D721Med (cell line): Measurements from ENCODE around the gene PLEKHM2.

Source experiments
- DNase-seq: peaks from one replicate; pipeline ENCODE4 v3.0.0; 2011; ENCODE audit warnings: low spot score; ENCODE audit not compliant: insufficient read length
- FAIRE-seq: peaks from 2 replicates; lab custom pipeline; 2011; peaks lifted over from hg19 to GRCh38; lab: Jason Lieb, UNC
- TF ChIP-seq, protein P1 (sequence below): IDR thresholded peaks from 2 replicates; pipeline ENCODE4 v1.5.1; 2012; ENCODE audit warnings: mild to moderate bottlenecking, control low read depth; ENCODE audit not compliant: insufficient read depth; ENCODE audit errors: missing control alignments

The PLEKHM2 gene

DNA sequence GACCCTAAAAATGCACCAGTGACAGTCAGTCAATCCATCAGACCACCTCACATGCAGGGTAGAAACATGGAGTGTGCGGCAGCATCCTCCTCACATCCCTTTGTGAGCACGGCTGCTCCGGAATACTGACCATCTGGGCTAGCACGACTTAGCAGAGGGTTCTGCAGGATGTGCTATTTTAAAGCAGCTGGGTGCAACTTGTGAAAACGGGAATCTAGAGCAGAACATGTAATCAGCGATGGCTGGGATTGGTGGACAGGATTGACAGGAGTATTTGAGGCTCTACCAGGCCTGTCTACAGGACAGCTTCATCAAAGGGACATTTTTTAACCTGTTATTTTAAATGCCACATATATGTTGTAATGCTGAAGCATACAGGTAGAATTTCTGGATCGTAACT lies 16.8 kb upstream of the PLEKHM2 start:
- TF ChIP-seq, protein P1, sequence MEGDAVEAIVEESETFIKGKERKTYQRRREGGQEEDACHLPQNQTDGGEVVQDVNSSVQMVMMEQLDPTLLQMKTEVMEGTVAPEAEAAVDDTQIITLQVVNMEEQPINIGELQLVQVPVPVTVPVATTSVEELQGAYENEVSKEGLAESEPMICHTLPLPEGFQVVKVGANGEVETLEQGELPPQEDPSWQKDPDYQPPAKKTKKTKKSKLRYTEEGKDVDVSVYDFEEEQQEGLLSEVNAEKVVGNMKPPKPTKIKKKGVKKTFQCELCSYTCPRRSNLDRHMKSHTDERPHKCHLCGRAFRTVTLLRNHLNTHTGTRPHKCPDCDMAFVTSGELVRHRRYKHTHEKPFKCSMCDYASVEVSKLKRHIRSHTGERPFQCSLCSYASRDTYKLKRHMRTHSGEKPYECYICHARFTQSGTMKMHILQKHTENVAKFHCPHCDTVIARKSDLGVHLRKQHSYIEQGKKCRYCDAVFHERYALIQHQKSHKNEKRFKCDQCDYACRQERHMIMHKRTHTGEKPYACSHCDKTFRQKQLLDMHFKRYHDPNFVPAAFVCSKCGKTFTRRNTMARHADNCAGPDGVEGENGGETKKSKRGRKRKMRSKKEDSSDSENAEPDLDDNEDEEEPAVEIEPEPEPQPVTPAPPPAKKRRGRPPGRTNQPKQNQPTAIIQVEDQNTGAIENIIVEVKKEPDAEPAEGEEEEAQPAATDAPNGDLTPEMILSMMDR, result no peak
- FAIRE-seq (no peak), DNase-seq (no peak)

DNA sequence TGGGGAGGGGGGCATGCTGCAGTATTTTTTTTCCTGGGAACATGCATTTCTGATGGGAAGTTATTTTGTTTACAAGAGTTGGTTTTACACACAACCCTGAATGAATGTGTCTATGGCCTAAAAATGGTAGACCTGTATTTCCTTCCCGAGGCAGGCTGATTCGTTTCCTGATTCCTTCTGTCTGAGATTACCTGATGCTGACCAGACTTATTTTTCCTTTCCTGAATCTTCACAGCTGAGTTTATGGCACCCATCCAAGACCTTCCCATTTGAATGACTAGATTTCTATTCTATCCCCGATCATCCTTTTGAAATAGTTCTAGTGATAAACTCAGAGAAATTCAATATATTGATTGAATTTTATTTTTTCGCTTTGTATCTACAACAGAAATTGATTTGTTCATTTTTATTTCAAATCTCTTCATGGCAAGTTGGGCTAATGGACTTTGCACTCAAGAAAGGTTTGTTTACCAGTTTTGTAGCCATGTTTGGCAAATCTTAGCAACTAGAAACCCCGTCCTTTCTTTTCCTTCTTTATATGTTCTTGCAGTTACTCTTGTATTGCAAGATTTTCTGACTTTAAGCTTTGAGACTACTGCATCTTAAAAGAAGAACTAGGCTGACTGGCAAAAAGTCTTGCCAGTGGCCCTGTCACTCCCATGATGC lies 15.9 kb upstream of the PLEKHM2 start:
- FAIRE-seq (no peak), DNase-seq (no peak)
- TF ChIP-seq, protein P1, result no peak

DNA sequence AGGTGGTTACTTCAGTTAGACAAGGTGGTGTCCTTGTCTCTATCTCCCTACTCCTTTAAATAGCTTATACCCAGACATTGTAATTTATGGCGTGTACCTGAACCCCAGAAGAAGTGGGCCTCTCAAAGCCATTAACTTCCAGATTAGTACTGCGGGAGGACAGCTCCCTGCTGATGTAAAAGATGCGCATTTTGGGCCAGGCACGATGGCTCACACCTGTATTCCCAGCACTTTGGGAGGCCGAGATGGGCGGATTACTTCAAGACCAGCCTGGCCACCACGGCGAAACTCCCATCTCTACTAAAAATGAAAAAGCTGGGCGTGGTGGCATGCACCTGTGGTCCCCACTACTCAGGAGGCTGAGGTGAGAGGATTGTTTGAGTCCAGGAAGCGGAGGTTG lies 15.0 kb upstream of the PLEKHM2 start:
- DNase-seq (no peak), FAIRE-seq (no peak)
- TF ChIP-seq, protein P1, result no peak

DNA sequence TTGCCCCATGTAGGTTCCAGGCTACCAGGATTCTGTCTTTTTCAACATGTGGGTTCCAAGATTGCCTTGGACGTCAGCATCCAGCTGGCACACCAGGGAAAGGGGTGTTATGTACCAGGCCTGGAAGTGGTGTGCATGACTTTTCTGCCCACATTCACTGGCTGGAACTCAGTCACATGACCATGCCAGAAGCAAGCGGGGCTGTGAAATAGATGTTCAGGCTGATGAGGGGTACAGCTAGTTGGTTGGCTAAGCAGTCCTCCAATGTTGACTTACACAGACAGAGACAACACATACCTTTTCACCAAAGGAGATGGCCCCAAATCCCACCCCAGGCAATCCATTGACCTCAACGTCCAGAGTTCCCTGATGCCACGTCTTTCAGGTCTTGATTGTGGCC lies 14.3 kb upstream of the PLEKHM2 start:
- DNase-seq (no peak), FAIRE-seq (no peak)
- TF ChIP-seq, protein P1, result no peak

DNA sequence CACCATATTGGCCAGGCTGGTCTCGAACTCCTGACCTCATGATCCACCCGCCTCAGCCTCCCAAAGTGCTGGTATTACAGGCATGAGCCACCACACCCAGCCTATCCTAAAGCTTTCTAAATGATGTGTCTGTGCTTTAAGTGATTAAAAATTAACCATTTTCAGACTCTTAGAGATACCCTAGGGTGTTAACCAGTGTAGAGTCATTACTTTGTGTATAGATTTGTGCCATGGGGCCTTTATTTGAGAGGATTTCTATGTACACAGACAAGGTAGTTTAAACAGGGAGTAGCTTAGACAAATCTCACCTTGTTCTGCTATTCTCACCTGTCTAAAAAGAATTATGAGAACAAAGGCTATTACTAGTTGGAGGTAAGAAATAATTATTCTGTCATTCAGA lies 12.7 kb upstream of the PLEKHM2 start:
- no peak for FAIRE-seq
- no peak for DNase-seq
- TF ChIP-seq, protein P1, result no peak

DNA sequence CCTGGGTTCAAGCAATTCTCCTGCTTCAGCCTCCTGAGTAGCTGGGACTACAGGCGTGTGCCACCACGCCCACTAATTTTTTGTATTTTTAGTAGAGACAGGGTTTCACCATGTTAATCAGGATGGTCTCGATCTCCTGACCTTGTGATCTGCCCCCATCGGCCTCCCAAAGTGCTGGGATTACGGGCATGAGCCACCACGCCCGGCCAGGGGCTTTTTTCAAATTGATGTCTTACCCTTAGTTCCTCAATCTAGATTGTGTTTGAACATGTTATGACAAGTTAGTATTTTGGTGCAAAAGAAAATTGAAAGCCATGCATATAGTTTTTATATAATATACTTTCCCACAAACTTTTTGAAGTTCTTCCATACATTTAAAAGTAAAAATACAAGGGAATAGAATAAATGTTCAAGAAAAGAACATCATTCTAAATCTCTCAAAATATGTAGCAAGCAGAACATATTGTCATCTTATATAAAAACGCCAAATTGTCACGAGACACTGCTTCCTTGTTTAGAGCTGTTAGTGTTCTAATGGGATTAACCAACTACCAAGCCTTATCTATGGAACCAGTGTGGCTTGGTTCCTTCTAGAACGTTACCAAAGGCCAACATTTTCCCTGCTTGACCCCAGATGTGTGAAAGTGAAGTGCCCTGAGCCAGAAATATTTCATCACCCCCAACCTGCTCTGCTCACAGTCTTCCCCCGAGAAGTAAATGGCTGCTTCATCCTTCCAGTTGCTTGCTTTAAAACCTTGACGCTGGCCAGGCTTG lies 9.5 kb upstream of the PLEKHM2 start:
- DNase-seq (no peak), FAIRE-seq (no peak)
- TF ChIP-seq, protein P1, result no peak

DNA sequence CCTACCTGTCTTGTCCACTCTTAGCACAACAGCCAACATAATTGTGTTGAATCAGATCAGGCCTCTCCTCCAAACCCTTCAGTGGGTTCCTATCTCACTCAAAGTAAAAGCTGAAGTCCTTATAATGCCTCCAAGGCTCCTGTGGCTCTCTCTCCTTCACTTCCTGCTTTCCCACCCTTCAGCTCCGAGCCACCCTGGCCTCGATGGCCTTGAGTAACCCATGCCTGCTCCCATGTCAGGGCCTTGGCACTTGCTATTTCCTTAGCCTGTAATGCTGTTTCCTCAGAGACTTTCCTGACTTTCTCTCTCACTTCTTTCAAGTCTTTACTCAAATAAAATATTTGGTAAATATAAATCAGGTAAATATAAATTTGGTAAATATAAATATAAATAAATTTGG lies 8.1 kb upstream of the PLEKHM2 start:
- TF ChIP-seq, protein P1, result no peak
- FAIRE-seq, result no peak
- no peak for DNase-seq
